GM12872 (cell line): ENCODE measurements around the gene MTRF1.

Experiments
- TF ChIP-seq, protein P1 (sequence below): IDR thresholded peaks from 3 replicates; pipeline ENCODE4 v1.5.1; 2011; ENCODE audit warnings: low read depth, mild to moderate bottlenecking, low read length, moderate library complexity; ENCODE audit not compliant: insufficient read depth

Gene MTRF1

GRCh38 chr13:41182231-41182630 lies 81.1 kb downstream of the MTRF1 start:
- TF ChIP-seq, protein P1, sequence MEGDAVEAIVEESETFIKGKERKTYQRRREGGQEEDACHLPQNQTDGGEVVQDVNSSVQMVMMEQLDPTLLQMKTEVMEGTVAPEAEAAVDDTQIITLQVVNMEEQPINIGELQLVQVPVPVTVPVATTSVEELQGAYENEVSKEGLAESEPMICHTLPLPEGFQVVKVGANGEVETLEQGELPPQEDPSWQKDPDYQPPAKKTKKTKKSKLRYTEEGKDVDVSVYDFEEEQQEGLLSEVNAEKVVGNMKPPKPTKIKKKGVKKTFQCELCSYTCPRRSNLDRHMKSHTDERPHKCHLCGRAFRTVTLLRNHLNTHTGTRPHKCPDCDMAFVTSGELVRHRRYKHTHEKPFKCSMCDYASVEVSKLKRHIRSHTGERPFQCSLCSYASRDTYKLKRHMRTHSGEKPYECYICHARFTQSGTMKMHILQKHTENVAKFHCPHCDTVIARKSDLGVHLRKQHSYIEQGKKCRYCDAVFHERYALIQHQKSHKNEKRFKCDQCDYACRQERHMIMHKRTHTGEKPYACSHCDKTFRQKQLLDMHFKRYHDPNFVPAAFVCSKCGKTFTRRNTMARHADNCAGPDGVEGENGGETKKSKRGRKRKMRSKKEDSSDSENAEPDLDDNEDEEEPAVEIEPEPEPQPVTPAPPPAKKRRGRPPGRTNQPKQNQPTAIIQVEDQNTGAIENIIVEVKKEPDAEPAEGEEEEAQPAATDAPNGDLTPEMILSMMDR = no peak

- TF ChIP-seq, protein P1 = no peak
Measured at GRCh38 chr13:41179593-41180250, 83.7 kb downstream of the MTRF1 start.

GRCh38 chr13:41178040-41178439 lies 85.3 kb downstream of the MTRF1 start:
- TF ChIP-seq, protein P1 = no peak

GRCh38 chr13:41177616-41178015 lies 85.8 kb downstream of the MTRF1 start:
- TF ChIP-seq, protein P1 = no peak
